ENCODE results near the gene NACA2.

GRCh38 chr17:61545335-61545938 is 45.6 kb downstream of the NACA2 start:
- TF ChIP-seq CTCF (IDR thresholded peaks at IDR 0.05), result no peak
- TF ChIP-seq EZH2 (IDR thresholded peaks at IDR 0.05; ENCODE audit: borderline replicate concordance, insufficient read depth, low read depth, low read length, poor library complexity, severe bottlenecking), result no peak

All from B cell (primary cell).